ENCODE measurements around the gene MAP2K3. TPM values are rescaled to one million over a fixed set of nuclear protein-coding genes. Genes with fewer than 3 reads are reported as not detected.
A peak's percentile ranks its signal among the peaks of the same experiment; 100 is the strongest.

The MAP2K3 gene
- 10 to 100 TPM; 48.5 to 98.2 (median 73.7) TPM for polyA plus RNA-seq
- long read RNA-seq, donor 1, result 0 reads
- long read RNA-seq, donor 2, transcript MAP2K3-202 (12 exons, 2,303 nt), result major isoform, 7 of 8 reads
- long read RNA-seq, donor 2, partial matches to known transcripts, result 0 of 8 reads
- long read RNA-seq, donor 2, other reads (novel, unspliced or antisense), result 0 of 8 reads
- long read RNA-seq, donor 3, partial matches to known transcripts, result 0 of 2 reads
- long read RNA-seq, donor 3, other reads (novel, unspliced or antisense), result 0 of 2 reads
- long read RNA-seq, donor 4, result 0 reads
- long read RNA-seq, donor 5, result 0 reads
- long read RNA-seq, donor 6, transcript MAP2K3-202 (12 exons, 2,303 nt), result major isoform, 15 of 15 reads
- long read RNA-seq, donor 6, partial matches to known transcripts, result 0 of 15 reads
- long read RNA-seq, donor 6, other reads (novel, unspliced or antisense), result 0 of 15 reads
- long read RNA-seq, donor 7, transcript MAP2K3-202 (12 exons, 2,303 nt), result major isoform, 8 of 9 reads
- long read RNA-seq, donor 7, partial matches to known transcripts, result 0 of 9 reads
- long read RNA-seq, donor 7, other reads (novel, unspliced or antisense), result 0 of 9 reads
- long read RNA-seq, donor 8, result 0 reads
- long read RNA-seq, donor 9, partial matches to known transcripts, result 0 of 1 reads
- long read RNA-seq, donor 9, other reads (novel, unspliced or antisense), result 0 of 1 reads
- long read RNA-seq, donor 10, partial matches to known transcripts, result 0 of 3 reads
- long read RNA-seq, donor 10, other reads (novel, unspliced or antisense), result 0 of 3 reads

DNA sequence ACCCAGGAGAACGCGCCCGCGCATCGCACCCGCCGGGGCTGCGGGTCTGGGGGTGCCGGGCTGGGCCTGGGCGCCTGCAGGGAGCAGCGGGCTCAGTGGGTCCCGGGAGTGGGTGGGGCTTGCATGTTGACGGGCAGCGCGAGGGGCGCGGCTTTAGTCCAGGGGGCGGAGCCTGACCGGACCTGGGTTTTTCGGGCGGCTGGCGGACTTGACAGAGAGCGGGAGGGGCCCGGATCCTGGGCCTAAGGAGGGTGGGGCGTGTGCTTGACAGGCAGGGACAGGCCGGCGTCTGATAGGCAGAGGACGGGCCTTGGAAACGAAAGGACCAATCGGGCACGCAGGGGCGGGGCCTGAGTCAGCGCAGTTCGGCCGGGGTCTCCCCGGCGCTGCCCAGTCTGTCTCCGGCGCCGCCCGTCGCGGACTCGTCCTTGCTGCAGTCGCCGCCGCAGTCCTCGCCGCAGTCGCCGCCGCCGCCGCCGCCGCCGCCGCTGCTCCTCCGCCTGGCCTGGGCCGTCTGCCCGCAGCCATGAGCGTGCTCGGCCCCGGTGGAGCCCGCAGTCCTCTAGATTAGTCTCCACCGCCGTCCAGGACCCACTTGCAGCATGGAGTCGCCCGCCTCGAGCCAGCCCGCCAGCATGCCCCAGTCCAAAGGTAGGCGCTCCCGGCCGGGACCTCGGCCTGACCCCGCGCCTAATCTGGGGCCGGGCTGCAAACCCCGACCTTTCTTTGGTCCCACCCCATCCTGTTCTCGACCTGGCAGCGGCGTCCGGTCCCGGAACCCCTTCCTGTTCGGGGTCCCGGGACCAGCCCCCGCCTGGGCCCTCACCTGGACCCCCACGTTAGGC lies at the start of gene MAP2K3:
Gene MAP2K3, plus strand, starts transcription at position 393 of the 845 bp plus-strand sequence. Its CDS starts 210 bp downstream, at position 603.
- FAIRE-seq, result peak; percentile 30

DNA sequence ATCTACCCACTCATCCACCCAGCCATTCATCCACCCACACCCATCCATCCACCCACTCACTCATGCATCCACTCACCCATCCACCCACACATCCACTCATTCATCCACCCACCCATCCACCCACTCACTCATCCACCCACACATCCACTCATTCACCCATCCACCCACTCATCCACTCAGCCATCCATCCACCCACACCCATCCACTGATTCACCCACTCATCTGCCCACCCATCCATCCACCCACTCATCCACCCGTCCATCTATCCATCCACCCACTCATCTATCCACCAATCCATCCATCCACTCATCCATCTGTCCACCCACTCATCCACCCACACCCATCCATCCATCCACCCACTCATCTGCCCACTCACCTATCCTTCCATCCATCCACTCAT lies 48.6 kb upstream of the MAP2K3 start:
- Histone ChIP-seq H3K4me1 (ENCODE audit: control insufficient read depth in 3 of 3, insufficient read depth in 2 of 3, low read depth in 1 of 3, low read length in 2 of 3) (no peaks in the 10 kb centered on the region), H3K36me3 (ENCODE audit: control insufficient read depth in 3 of 3, insufficient read depth in 2 of 3, low read depth in 1 of 3, low read length in 3 of 3) (no peaks in the 10 kb centered on the region), H3K4me3 (ENCODE audit: low read depth in 1 of 3, low read length in 3 of 3) (no peak overlapping the region), H3K9me3 (ENCODE audit: control insufficient read depth in 2 of 2, insufficient read depth in 1 of 2, low read depth in 1 of 2, low read length in 1 of 2) (peaks cover 0 to 4% of the 10 kb centered on the region in 2 donors), H3K27ac (ENCODE audit: low read depth in 1 of 3, low read length in 2 of 3) (no peak overlapping the region), H3K27me3 (ENCODE audit: control insufficient read depth in 3 of 3, insufficient read depth in 3 of 3, low read length in 3 of 3) (no peaks in the 10 kb centered on the region)
- DNase-seq (no peak), FAIRE-seq (no peak)
- 57 to 79% (median 66%) methylated on average over 1 of the region's 1 CpG for WGBS, 3 donors

More for the DNA sequence above, at the start of gene MAP2K3:
- Histone ChIP-seq H3K4me3 (ENCODE audit: low read depth in 1 of 3, low read length in 3 of 3) (peak within 1 kb of the TSS; percentile 84 to 95 (median 92)), H3K9me3 (ENCODE audit: control insufficient read depth in 2 of 2, insufficient read depth in 1 of 2, low read depth in 1 of 2, low read length in 1 of 2) (no peaks in the 10 kb centered on the region), H3K27ac (ENCODE audit: low read depth in 1 of 3, low read length in 2 of 3) (peak within 1 kb of the TSS; percentile 91 to 96 (median 92)), H3K36me3 (ENCODE audit: control insufficient read depth in 3 of 3, insufficient read depth in 2 of 3, low read depth in 1 of 3, low read length in 3 of 3) (peaks cover 0 to 16% (median 0%) of the 10 kb centered on the region in 3 donors), H3K4me1 (ENCODE audit: control insufficient read depth in 3 of 3, insufficient read depth in 2 of 3, low read depth in 1 of 3, low read length in 2 of 3) (peaks cover 9 to 39% (median 11%) of the 10 kb centered on the region in 3 donors), H3K27me3 (ENCODE audit: control insufficient read depth in 3 of 3, insufficient read depth in 3 of 3, low read length in 3 of 3) (peaks cover 0 to 6% (median 0%) of the 10 kb centered on the region in 3 donors)
- peak; percentile 99 for DNase-seq
- 0 to 1% (median 0%) methylated on average over 51 to 88 of the region's 88 CpGs for WGBS, 3 donors

GRCh38 chr17:21239680-21240368 lies 44.7 kb upstream of the MAP2K3 start:
- Histone ChIP-seq H3K4me3 (ENCODE audit: low read depth in 1 of 3, low read length in 3 of 3) (no peak overlapping the region), H3K27me3 (ENCODE audit: control insufficient read depth in 3 of 3, insufficient read depth in 3 of 3, low read length in 3 of 3) (no peaks in the 10 kb centered on the region), H3K36me3 (ENCODE audit: control insufficient read depth in 3 of 3, insufficient read depth in 2 of 3, low read depth in 1 of 3, low read length in 3 of 3) (peaks cover 0 to 9% (median 3%) of the 10 kb centered on the region in 3 donors), H3K4me1 (ENCODE audit: control insufficient read depth in 3 of 3, insufficient read depth in 2 of 3, low read depth in 1 of 3, low read length in 2 of 3) (no peaks in the 10 kb centered on the region), H3K9me3 (ENCODE audit: control insufficient read depth in 2 of 2, insufficient read depth in 1 of 2, low read depth in 1 of 2, low read length in 1 of 2) (no peaks in the 10 kb centered on the region), H3K27ac (ENCODE audit: low read depth in 1 of 3, low read length in 2 of 3) (no peak overlapping the region)
- WGBS, 3 donors, result 71 to 79% (median 74%) methylated on average over 12 of the region's 12 CpGs
- DNase-seq (peak in 1 of 2 donors; percentile 9), FAIRE-seq (no peak)

GRCh38 chr17:21240369-21241055 lies 44.0 kb upstream of the MAP2K3 start:
- Histone ChIP-seq H3K4me1 (ENCODE audit: control insufficient read depth in 3 of 3, insufficient read depth in 2 of 3, low read depth in 1 of 3, low read length in 2 of 3) (no peaks in the 10 kb centered on the region), H3K4me3 (ENCODE audit: low read depth in 1 of 3, low read length in 3 of 3) (no peak overlapping the region), H3K27me3 (ENCODE audit: control insufficient read depth in 3 of 3, insufficient read depth in 3 of 3, low read length in 3 of 3) (no peaks in the 10 kb centered on the region), H3K27ac (ENCODE audit: low read depth in 1 of 3, low read length in 2 of 3) (no peak overlapping the region), H3K36me3 (ENCODE audit: control insufficient read depth in 3 of 3, insufficient read depth in 2 of 3, low read depth in 1 of 3, low read length in 3 of 3) (peaks cover 0 to 9% (median 3%) of the 10 kb centered on the region in 3 donors), H3K9me3 (ENCODE audit: control insufficient read depth in 2 of 2, insufficient read depth in 1 of 2, low read depth in 1 of 2, low read length in 1 of 2) (no peaks in the 10 kb centered on the region)
- DNase-seq (no peak), FAIRE-seq (no peak)
- 74 to 79% (median 79%) methylated on average over 24 to 25 of the region's 25 CpGs for WGBS, 3 donors

DNA sequence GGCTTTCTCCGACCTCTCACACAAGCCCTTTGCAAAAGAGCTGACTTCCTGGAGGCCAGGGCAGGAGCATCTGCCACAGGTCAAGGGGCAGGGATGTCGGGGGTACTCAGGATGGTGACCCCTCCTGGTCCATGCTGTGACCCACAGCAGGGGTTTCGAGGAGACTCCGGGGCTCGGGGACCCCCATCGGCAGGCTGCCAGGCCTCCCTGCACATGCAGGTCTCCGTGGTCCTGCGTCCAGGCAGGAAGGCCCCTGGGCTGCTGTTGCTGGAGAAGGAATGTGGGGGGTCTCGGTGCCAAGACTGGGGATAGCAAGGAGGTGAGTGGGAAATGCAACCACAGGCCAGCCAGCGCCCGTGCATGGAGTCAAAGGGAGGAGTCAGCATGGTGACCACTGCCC lies 42.9 kb upstream of the MAP2K3 start:
- FAIRE-seq (no peak), DNase-seq (no peak)
- Histone ChIP-seq H3K36me3 (ENCODE audit: control insufficient read depth in 3 of 3, insufficient read depth in 2 of 3, low read depth in 1 of 3, low read length in 3 of 3) (peaks cover 0 to 9% (median 3%) of the 10 kb centered on the region in 3 donors), H3K27ac (ENCODE audit: low read depth in 1 of 3, low read length in 2 of 3) (no peak overlapping the region), H3K9me3 (ENCODE audit: control insufficient read depth in 2 of 2, insufficient read depth in 1 of 2, low read depth in 1 of 2, low read length in 1 of 2) (no peaks in the 10 kb centered on the region), H3K27me3 (ENCODE audit: control insufficient read depth in 3 of 3, insufficient read depth in 3 of 3, low read length in 3 of 3) (no peaks in the 10 kb centered on the region), H3K4me3 (ENCODE audit: low read depth in 1 of 3, low read length in 3 of 3) (no peak overlapping the region), H3K4me1 (ENCODE audit: control insufficient read depth in 3 of 3, insufficient read depth in 2 of 3, low read depth in 1 of 3, low read length in 2 of 3) (no peaks in the 10 kb centered on the region)
- WGBS, 3 donors, result 80 to 95% (median 89%) methylated on average over 11 of the region's 11 CpGs

- Histone ChIP-seq H3K27me3 (ENCODE audit: control insufficient read depth in 3 of 3, insufficient read depth in 3 of 3, low read length in 3 of 3) (no peaks in the 10 kb centered on the region), H3K9me3 (ENCODE audit: control insufficient read depth in 2 of 2, insufficient read depth in 1 of 2, low read depth in 1 of 2, low read length in 1 of 2) (no peaks in the 10 kb centered on the region), H3K36me3 (ENCODE audit: control insufficient read depth in 3 of 3, insufficient read depth in 2 of 3, low read depth in 1 of 3, low read length in 3 of 3) (peaks cover 0 to 9% (median 3%) of the 10 kb centered on the region in 3 donors), H3K4me3 (ENCODE audit: low read depth in 1 of 3, low read length in 3 of 3) (no peak overlapping the region), H3K27ac (ENCODE audit: low read depth in 1 of 3, low read length in 2 of 3) (no peak overlapping the region), H3K4me1 (ENCODE audit: control insufficient read depth in 3 of 3, insufficient read depth in 2 of 3, low read depth in 1 of 3, low read length in 2 of 3) (no peaks in the 10 kb centered on the region)
- DNase-seq, result no peak
- FAIRE-seq, result no peak
- 75 to 83% (median 78%) methylated on average over 11 of the region's 11 CpGs for WGBS, 3 donors
Measured at GRCh38 chr17:21242026-21242697, 42.3 kb upstream of the MAP2K3 start.

Measured in small intestine (tissue), 16 donors.